Stimulated activated CD4-positive, alpha-beta T cell treated with anti-CD3 and anti-CD28 coated beads, Interleukin-4, amount 100 ng/mL, for 24 hours (primary cell): ENCODE measurements around the gene AK5.
"Not testable (repeated sequence)": the region's sequence is repeated elsewhere in the genome, so short reads cannot be mapped to it uniquely, and the experiment has no call there.

Source experiments
- DNase-seq: peaks from one replicate; pipeline ENCODE4 v3.0.0-alpha.2; 2020

Gene AK5

DNA sequence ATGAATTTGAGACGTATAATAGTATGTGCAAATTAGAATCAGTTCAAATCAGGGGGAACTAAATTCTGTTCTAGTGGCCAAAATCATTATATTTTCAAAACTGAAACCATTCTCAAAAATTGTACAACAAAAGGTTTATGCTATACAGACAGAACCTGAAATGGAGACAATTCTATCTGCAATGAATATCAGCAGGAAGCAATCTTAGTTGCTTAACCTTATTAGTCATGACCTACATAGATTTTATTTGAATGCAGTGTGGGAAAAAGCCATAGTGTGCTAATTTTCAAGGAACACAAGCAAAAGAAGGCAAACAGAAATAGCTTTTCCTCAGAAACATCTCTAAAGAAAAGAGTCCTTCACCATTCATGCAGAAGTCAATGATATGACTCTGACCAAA lies 6.5 kb downstream of the AK5 start:
- DNase-seq, result no peak

DNA sequence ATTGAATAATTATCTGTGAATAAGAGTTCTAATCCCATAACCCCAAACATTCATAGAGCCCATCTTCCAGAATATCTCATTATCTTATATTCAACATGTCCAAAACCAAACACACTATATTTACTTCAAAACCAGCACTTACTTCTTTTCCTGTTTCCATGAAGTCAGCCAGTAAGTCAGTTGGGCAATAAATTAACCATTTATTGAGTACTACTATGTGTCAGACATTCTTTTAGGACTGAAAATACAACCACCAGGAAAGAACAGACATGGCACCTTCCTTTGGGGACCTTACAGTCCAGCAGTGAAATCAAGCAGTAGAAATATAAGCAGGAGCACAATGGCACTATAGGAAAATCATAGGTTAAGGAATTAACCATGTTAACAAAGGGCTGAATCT lies 8.8 kb downstream of the AK5 start:
- no peak for DNase-seq

DNA sequence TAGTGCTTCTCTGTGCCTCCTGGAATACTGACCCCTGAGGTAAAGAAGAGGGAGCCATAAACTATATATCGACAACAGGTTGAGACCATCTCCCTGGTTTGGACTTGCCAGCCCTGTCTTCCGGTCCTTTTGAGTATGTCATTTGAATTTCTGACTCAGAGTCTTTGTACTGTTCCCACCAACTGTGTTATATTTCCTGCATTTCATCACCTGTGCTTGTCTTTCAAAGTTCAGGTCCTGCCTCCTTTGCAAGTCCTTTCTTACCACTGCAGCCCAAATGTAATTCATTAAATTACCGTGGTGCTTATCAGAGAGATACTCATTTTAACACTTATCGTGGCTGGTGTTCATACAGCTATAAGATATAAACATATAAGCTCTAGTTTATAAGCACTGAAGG lies 10.7 kb downstream of the AK5 start:
- no peak for DNase-seq

DNA sequence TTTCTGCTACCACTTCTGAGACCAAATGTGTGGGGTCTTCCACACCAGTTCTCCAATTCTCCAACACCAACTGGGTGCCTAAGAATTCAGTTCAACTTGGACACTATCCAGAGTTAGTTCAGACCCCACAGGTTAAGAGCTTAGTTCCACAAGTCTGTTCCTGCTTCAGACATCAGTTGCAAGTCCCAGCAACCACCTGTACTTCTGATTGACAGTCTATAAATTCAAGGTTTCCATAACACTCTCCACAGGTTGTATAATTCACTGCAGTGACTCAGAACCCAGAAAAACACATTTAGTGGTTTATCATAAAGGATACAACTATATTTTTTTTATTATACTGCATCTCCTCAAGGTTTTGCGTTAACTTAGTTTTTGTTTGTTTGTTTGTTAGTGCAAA lies 18.7 kb downstream of the AK5 start:
- DNase-seq, result no peak

DNA sequence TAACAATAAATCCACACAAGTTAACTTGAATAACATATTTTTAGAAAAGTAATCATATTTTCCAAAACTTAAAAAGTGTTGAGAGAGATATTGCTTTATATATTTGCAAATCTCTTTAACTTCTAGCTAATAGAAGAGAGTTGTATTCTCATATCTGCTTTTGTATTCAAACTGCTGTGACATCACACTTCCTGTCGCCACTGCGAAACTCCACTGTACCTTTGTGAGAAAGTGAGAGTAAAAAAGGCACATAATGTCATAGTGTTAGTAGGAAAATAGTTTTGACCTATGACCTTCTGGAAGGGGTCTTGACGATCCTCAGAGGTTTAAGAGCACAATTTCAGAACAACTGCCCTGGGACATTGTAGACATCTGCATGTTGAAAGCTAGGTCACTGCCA lies 21.6 kb downstream of the AK5 start:
- DNase-seq, result no peak

DNA sequence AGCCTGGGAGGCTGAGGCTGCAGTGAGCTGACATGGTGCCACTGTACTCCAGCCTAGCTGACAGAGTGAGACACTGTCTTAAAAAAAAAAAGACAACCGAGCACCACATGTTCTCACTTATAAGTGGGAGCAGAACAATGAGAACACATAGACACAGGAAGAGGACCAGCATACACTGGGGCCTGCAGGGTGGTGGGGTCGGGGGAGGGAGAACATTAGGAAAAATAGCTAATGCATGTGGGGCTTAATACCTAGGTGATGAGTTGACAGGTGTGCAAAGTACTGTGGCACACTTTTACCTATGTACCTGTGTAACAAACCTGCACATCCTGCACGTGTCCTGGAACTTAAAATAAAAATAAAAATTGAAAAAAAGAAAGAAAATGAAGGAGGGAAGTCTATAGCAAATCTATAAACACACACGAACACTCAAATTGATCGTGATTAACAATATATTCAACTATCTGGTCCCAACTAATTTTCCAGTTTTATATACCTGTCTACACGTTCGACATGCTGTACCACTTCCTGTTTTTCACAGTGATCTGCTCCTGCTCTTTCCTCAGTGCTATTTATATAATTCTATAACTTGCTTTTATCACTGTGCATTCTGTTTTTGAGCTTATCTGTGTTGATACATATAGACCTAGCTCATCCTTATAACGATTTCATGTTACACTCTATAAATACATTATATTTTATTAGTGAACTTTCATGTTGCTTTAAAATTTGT lies 27.2 kb downstream of the AK5 start:
- no peak for DNase-seq

DNA sequence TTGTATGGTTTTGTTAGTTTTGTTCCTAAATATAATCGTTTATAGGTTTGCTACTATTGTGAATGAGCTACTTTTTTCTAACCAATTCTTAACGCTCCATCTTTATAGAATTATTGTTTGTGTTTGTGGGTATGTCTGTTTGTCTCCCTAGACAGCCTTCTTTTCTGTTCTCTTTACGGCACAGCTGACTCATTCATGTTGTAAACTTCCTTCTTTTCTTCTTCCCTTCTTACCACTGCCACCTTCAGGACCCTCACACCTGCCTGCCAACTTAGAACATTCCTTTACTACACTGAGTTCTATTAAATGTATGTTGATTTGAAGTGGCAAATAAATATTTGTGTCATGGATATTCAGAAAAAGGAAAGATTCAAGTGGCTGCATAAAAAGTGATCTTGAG lies 29.1 kb downstream of the AK5 start:
- DNase-seq, result no peak

DNA sequence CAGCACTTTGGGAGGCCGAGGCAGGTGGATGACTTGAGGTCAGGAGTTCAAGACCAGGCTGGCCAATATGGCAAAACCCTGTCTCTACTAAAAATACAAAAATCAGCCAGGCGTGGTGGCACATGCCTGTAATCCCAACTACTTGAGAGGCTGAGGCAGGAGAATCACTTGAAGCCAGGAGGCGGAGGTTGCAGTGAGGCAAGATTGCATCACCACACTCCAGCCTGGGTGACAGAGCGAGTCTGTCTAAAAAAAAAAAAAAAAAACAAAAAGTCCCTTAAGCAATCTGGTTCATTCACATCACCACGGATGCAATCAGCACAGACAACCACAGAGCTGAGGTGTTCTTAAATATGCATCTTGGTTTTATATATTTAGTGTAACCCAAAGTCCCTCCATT lies 30.5 kb downstream of the AK5 start:
- DNase-seq, result not testable (repeated sequence)

DNA sequence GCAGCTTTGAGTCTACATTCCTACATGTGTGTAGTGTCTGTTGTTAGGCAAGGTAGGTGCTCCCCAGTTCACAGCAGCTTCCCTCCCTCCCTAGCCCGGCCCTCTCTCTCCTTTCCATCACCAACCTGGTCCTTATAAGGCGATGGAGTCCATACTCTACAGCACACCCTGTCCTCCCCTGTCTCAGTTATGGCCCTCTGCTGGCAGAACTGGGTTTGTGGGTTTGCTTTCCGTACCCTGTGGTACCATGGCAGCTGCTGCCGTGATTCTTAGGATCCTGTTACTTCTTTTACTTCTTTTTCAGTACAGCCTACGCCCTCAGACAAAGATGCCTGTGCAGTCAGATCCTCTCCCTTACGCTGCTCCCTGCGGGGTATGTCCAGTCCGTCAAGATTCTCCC lies 31.7 kb downstream of the AK5 start:
- DNase-seq, result peak; percentile 14

DNA sequence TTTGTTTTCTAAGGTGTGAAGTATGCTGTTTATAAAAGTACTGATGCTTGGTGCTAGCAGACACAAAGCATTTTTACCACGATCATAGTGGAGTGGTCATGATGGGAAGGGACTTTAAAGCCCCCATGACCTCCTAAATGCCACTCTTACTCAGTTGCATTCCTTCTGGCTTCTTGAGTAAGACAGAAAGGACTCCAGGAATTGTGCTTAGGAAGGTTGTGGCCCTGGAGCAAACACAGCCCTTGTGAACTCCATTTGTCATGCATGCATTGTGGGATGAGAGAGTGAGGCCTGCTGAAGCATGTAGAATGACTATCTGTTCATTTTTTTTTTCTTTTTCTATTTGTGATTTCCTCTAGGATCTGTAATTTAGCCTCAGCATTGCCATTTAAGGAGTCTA lies 34.2 kb downstream of the AK5 start:
- DNase-seq, result no peak

DNA sequence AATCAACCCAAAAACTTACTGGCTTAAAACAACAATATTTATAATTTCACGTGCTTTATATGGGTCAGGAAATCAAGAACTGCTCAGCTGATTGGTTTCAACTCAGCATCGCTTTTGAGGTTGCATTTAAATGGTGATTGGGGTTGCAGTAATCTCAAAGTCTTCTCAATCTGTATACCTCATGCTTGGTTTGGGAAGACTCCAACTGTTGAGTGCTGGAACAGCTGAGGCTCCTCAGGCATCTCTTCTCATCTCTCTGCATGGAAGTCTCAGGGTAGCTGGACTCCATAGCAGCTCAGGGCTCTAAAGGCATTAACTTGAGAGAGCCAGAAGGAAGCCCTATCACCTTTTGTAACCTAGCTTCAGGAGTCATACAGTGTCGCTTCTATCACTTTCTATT lies 35.1 kb downstream of the AK5 start:
- no peak for DNase-seq

DNA sequence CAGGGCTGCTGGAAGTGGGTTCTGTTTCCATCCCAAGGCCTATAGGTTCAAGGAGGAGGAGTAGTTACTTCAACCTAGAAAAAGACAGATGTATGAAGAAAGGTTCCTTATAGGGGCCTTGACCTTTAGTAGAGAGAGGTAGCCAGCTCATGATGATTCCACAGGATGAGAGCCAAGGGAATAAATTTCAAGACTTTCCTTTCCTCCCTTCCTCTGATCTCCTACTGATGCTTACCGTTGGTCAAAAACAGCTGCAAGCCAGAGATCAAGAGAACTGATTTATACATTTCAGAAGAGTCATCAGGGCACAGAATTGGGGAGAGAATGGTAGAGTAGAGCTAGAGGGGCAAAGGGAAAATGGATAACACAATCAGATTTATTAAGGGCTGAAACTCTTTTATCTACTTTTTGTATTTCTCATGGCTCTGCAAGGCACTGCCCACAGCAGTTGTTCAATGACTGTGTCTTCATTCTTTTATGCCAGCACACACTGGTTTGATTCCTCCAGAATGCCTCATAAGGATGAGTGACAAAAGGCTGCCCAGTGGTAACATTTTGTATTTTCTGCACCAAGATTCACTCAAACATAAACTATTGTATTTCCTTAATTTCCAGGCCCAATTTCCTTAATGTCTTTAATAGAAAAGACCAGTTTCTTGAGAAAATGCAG lies 37.4 kb downstream of the AK5 start:
- DNase-seq, result no peak

DNA sequence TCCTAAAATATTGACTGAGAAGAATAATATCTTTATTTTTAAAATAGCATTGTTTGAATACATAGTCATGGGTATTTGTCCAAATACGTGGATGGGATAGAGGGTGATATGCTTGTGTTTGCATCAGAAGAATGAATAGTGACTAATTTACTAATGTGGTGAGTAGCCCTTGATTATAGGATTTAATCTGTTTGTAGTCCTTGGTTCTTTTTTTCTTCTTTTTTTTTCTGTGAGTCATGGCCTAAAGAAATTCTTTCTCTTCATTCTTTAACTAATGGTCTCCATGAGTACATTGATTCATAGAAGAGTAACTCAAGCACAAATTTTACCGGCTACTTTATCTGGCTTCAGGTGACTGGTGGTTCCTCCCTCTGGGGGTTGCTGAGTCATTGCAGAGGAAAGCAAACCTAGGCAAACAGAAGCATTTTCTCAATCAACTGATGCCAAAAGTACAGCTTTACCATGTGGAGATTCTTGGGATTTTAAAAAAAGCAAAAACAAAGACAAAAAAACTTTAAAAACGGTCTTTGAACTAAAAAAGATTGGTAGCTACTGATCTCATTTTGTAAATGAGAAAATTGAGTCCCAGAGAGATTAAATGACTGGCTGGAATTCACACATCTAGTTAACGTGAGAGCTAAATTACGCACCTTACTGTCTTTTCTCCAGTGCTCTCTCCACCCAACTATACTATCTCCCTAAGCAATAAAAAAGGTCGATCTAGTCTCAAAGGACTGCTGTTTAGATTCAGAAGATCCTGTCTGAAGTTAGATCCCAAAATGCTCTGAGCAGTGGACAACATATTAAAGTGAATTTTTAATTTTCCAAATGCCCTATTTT lies 40.5 kb downstream of the AK5 start:
- DNase-seq, result no peak

DNA sequence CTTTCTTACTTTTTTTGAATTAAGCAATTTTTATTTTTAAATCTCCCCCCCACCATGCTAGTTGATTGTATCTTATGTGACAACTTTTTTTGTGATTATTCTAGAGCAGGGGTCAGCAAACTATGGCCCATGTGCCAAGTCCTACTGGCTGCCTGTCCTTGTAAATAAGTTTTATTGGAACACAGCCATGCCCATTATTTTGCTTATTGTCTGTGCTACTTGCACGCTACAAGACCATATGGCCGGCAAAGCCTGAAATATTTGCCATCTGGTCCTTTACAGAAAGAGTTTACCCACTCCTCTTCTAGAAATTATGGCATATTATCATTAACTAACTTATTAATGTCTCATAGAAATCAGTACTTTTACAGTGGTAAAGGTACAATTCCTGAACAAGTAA lies 51.7 kb downstream of the AK5 start:
- DNase-seq, result no peak

DNA sequence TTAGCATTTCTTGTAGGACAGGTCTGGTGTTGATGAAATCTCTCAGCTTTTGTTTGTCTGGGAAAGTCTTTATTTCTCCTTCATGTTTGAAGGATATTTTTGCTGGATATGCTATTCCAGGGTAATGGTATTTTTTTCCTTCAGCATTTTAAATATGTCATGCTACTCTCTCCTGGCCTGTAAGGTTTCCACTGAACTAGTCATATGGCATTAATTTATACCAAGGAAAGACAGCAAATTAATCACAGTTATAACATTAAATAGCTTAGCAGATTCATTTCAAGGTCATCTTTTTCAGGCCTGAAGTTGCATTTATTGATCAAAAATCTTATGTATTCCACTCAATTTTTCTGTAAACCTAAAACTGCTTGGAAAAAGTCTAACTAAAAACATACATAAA lies 54.9 kb downstream of the AK5 start:
- no peak for DNase-seq

DNA sequence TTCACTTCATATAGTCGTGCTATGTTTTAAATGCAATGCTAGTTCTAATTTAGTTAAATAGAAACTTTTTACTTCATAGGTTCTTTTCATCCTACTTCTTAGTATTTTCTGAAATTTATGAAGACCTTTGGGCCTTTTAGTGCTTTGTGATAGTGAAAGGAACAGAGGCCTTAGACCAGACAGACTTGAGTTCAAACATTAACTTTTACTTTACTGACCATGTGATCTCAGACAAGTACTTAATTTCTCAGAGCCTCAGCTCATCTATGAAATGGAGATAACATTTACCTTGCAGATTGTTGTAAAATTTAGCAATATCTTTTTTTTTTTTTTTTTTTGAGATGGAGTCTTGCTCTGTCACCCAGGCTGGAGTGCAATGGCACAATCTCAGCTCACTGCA lies 57.5 kb downstream of the AK5 start:
- no peak for DNase-seq

DNA sequence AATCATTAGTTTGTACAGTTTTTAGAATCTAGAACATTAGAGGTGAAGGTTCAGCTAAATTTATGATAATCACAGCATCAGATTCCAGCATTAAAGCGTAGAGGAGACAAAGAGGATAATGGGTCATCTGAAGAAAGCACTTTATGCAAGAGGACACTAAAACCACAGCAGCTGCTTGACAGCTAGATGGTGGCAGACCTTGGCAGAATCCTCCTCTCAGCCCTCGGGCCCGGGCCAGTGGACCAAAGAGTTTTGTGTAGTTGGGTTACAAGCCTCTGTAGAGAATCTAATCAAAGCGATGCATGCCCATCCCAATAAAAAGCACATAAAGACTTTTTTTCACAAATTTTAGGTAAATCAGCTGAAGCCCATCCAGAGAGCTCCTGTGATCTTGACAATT lies 59.4 kb downstream of the AK5 start:
- DNase-seq, result no peak

DNA sequence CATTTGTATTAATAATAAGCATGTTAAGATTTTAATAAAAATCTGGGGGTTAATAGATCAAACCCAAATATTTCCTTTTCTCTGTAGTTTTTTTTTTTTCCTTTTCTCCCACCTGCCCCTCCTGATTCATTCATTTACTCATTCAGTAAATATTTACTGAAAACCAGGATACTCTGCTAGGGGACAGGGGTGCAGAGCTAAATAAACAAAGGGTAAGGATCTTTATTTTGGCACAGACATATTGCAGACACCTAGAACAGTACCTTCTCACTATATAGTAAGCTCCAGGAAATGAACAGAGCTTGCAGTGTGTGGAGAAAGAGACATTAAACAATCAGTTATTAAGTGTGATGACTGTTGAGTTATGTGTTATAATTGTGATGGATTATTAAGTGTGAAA lies 60.9 kb downstream of the AK5 start:
- DNase-seq, result no peak

DNA sequence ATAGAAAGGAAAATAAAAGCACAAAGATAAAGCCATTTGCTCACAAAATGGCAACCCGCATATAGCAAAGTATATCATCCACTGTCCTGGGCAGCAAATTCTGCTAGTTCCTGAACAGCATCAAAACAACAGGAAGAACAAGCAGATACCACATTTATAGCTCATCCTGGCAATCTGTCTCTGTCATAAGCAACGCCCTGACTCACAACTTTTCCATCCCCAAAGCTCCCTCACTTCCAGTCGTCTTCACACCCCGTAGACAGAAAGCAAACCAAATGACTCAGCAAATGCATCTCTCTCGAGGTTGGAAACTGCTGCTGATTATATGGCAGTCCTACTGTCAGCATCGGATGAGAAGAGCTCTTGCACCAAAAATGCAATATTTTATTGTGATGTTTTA lies 65.8 kb downstream of the AK5 start:
- peak; percentile 11 for DNase-seq

DNA sequence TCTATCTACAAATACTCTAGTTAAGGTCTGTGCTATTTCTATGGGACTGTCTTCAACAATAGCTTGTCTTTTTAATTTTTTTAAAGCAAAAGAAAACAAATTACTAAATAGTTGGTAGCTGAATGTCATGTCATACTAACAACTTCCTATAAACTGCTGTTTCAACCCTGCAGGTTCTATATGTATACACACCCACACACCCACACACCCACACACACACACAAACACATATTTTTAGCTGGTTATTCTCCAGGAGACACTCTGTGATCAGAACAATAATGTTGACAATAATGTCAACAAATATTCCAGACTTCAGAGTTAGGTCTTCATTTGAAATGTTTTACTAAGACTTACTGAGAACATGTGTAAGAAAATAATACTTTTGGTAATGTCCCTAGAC lies 66.7 kb downstream of the AK5 start:
- DNase-seq, result no peak

DNA sequence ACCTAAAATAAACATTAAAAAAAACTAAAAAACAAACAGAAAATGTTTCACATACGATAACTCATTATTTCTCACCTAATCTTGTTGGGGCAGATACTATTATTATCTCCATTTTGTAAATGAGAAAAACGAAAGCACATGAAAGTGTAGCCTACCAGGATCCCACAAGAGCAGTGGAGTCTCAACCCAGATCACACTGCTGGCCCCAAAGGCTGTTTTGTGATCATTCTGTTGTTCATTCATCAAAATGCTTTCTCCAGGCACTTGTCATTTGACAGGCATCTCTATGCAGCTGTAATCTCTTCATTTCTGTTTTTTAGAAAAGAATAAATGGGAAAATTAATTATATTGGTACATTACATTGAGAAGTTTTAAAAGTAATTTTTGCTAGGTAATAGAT lies 67.5 kb downstream of the AK5 start:
- no peak for DNase-seq

DNA sequence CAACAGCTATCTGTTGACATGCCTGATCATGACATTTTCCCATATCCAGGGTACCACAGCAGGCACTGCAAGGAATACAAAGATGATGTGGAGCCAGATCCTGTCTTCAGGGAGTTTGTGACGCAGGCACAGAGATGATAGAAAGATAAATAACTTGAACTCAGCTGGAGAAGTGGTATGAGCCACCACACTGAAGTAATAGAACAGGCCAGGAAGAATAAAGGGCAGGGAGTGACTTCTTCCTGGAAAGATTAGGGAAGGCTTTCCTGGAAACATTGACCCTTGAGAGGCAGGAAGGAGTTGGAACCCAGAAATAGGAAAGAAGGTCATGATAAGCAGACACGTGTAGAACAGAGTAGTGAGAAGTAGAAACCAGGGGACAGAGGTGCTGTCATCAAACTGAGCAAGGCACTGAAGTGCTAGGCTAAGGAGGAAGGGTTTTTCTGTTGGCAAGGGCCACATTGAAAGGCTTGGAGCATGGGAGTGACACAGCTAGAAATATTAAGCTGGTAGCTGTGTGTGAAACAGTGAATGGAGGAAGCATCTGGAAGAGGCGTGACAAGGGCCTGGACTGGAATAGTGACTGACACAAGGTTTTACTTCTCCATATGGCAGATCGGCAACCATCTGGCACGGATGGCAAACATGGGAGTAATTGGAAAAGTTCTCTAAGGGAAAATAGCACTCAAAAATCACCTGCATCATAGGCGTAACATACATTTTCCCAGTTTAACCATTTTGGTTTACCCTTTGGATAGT lies 68.4 kb downstream of the AK5 start:
- DNase-seq, result no peak

DNA sequence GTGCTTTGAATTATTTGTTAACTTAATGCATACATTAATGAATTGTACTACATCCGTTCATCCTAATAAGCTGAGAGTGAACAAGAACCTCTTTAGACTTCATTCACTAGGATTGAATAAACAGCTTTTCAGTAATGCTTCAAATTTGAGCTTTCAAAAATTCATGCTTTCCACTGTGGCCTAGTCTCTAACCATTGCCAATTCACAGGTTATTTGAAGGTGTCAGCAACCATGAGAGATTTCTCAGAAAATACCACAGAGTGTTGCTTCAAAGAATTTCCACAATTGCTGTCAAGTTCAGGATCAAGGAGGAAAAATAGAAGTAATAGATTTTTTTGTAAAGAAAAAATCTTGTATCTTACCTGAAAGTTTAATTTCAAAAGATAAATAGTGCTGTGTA lies 72.7 kb downstream of the AK5 start:
- no peak for DNase-seq
